Ectodermal cell (in vitro differentiated cells): Measurements from ENCODE around the gene MARF1.
"Not testable (repeated sequence)": the region's sequence is repeated elsewhere in the genome, so short reads cannot be mapped to it uniquely, and the experiment has no call there.

Source experiments
- H3K27ac ChIP-seq: 2 replicates; pipeline ENCODE4 v1.7.0; 2013; ENCODE audit warnings: mild to moderate bottlenecking, low read depth, low read length; ENCODE audit not compliant: insufficient read depth, poor library complexity, severe bottlenecking
- H3K27me3 ChIP-seq: 2 replicates; pipeline ENCODE4 v1.7.0; 2013; ENCODE audit warnings: mild to moderate bottlenecking, low read length; ENCODE audit not compliant: insufficient read depth, control insufficient read depth, poor library complexity, severe bottlenecking
- H3K36me3 ChIP-seq: one replicate; pipeline ENCODE4 v1.7.0; 2013; ENCODE audit warnings: low read length; ENCODE audit not compliant: control insufficient read depth, insufficient read depth
- H3K4me1 ChIP-seq: one replicate; pipeline ENCODE4 v1.7.0; 2013; ENCODE audit warnings: low read length; ENCODE audit not compliant: control insufficient read depth, insufficient read depth
- H3K4me3 ChIP-seq: 2 replicates; pipeline ENCODE4 v1.7.0; 2013; ENCODE audit warnings: low read depth, low read length, control low read depth; ENCODE audit not compliant: insufficient read depth
- H3K9me3 ChIP-seq: 2 replicates; pipeline ENCODE4 v1.7.0; 2013; ENCODE audit warnings: mild to moderate bottlenecking, low read length, moderate library complexity; ENCODE audit not compliant: control insufficient read depth
- WGBS, 2 experiments: methylation state at CpG; one replicate each; pipeline ENCODE4 v1.1.7; 2013; ENCODE audit warnings: missing lambda C conversion rate in 2 of 2; 5-methylcytosine and 5-hydroxymethylcytosine counted together

The MARF1 gene

DNA sequence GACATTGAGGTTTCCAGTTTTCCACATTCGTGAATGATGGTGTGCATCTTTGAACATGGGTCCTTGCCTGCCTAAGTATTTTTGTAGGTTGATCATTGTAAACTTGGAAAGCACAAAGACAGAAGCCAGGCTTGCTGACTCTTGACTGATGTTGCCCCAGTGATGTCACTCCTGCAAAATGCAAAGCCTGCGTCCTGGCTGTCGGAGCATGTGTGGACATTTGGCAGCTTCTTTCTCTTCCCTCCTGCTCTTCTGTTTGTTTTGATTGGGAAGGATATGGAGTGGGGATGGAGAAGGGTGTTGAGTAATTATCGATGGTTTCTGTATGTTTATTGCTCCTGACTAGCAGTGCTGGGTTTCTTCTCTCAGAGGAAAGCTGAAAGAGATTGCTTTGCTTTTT, 10.3 kb upstream of the MARF1 start:
- 66 to 88% methylated on average over 3 to 4 of the region's 4 CpGs for WGBS, 2 experiments

DNA sequence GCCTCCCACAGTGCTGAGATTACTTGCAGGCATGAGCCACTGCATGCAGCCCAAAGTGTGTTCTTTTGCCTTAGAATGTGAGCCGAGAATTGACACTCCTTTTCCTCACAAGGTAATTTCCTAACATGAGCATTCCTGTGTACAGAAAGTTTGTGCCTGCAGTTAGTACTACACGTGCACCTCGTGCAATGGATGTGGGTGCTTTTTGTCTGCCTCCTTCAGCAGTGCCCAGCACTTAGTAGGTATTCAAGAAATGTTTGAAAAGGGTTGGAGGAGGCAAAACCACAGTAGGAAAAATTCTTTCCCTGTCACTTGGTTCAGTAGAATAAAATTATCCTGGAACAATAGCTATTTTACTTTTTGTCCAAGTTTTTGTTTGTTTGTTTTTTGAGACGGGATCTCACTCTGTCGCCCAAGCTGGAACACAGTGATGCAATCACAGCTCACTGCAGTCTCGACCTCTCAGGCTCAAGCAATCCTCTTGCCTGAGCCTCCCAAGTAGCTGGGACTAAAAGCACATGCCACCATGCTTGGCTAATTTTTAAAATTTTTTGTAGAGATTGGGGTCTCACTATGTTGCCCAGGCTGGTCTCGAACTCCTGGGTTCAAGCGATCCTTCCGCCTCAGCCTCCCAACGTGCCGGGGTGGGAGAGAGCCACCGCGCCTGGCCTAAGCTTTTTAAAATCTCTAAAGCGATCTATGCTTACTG, 9.5 kb upstream of the MARF1 start:
- Histone ChIP-seq H3K27me3 (peaks cover 4% of the 10 kb centered on the region), H3K36me3 (no peaks in the 10 kb centered on the region), H3K9me3 (no peaks in the 10 kb centered on the region), H3K4me1 (peaks cover 4% of the 10 kb centered on the region), H3K27ac (no peak overlapping the region), H3K4me3 (no peak overlapping the region)
- WGBS, 2 experiments, result 92 to 93% methylated on average over 12 to 14 of the region's 14 CpGs

More for the DNA sequence above, 10.3 kb upstream of the MARF1 start:
- H3K9me3 ChIP-seq, result no peaks in the 10 kb centered on the region
- H3K36me3 ChIP-seq, result no peaks in the 10 kb centered on the region
- H3K27me3 ChIP-seq, result peaks cover 4% of the 10 kb centered on the region
- H3K4me3 ChIP-seq, result no peak overlapping the region
- H3K27ac ChIP-seq, result no peak overlapping the region
- H3K4me1 ChIP-seq, result peaks cover 4% of the 10 kb centered on the region

DNA sequence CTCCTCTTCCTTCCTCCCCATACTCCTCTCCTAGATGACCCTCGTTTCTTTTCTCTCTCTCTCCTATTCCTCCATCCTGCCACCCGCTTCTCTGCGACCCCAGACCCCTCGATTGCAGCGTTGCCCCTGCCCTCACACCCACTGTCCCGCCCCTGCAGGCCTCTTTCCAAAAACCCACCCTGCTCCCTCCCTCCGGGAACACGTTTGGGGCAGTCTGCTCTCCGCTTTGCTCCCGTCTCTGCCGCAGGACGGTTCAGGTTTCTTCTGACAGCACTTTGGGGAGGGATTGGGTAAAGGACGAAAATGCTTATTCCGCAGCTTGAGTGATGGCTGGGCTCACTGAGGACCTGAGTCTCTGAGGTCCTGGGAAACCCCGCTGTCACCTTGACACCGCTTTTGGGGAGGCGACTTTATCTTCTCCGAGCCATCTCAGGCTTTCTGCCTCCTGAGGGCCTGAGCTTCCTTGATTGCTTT, 7.8 kb upstream of the MARF1 start:
- WGBS, 2 experiments, result 0 to 1% methylated on average over 18 of the region's 18 CpGs
- peaks cover 4% of the 10 kb centered on the region for H3K4me1 ChIP-seq
- peak overlapping the region; percentile 87 for H3K4me3 ChIP-seq
- no peak overlapping the region for H3K27ac ChIP-seq
- no peaks in the 10 kb centered on the region for H3K9me3 ChIP-seq
- H3K36me3 ChIP-seq, result no peaks in the 10 kb centered on the region
- peaks cover 4% of the 10 kb centered on the region for H3K27me3 ChIP-seq

DNA sequence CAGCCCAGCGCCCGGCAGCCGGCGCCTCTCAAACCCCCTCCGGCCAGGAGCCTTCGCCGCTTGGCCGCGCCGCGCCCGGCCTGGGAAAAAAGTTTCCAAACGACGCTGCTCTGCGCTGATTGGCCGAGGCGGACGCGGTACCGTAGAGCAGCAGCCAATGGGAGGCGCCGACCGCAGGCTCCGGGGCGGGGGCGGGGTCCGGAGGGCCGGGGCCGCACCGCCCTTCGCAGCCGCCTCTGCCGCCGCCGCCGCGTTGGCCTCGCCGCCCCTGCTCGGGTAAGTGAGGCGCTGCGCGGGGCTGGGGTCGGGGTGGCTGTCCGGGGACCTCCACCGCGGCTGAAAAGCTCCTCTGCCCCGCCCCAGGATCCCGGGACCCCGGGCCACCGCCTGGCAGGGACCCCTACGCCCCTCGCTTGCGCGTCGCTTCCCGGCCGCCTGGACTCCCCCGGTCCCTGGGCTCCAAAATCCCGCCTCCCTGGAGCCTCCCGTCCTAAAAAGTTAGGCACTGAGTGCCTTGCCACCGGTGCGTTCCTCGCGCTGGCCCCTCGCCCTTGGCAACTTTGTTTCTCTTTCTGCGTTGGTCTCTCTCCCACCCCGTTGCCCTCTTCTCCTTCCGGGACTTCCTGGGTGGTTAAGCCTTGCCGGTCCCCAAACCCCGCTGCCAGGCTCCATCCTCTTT, 7.2 kb upstream of the MARF1 start, which contains the start of gene NDE1:
NDE1 (plus strand) TSS at position 227 of the 679 bp plus-strand sequence. CDS start 14,534 bp downstream, outside the sequence.
- H3K27me3 ChIP-seq, result peaks cover 4% of the 10 kb centered on the region
- H3K4me1 ChIP-seq, result peaks cover 4% of the 10 kb centered on the region
- no peak within 1 kb of the TSS for H3K27ac ChIP-seq
- 0% methylated on average over 71 of the region's 71 CpGs for WGBS, 2 experiments
- H3K4me3 ChIP-seq, result peak within 1 kb of the TSS; percentile 87
- H3K36me3 ChIP-seq, result no peaks in the 10 kb centered on the region
- no peaks in the 10 kb centered on the region for H3K9me3 ChIP-seq

DNA sequence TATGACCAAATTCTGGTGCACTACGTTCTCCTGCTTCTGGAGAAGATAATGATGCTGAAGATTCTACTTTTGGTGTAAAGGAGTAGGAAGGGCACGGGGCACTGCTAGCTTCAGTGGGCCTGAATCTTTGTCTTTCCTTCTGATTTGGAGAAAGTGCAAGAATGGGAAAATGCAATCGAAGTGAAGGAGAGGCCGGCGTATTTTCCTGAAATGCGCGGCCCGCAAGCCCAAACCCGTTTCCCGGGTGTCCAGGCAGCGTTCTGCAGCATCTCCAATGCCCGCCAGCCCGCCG, 6.7 kb upstream of the MARF1 start:
- Histone ChIP-seq H3K27ac (no peak overlapping the region), H3K4me1 (peaks cover 4% of the 10 kb centered on the region), H3K27me3 (peaks cover 4% of the 10 kb centered on the region), H3K9me3 (no peaks in the 10 kb centered on the region), H3K36me3 (no peaks in the 10 kb centered on the region), H3K4me3 (peak overlapping the region; percentile 19)
- WGBS, 2 experiments, result 3 to 5% methylated on average over 14 of the region's 14 CpGs

DNA sequence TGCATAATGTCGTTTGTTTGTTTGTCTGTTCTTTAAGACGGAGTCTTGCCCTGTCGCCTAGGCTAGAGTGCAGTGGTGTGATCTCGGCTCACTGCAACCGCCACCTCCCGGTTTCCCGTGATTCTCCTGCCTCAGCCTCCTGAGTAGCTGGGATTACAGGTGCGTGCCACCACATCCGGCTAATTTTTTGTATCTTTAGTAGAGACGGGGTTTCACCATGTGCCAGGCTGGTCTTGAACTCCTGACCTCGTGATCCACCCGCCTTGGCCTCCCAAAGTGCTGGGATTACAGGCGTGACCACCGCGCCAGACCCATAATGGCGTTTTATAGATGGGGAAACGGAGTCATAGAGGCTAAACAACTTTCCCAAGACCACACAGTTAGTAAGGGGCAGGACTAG, 6.4 kb upstream of the MARF1 start:
- H3K27ac ChIP-seq, result not testable (repeated sequence)

DNA sequence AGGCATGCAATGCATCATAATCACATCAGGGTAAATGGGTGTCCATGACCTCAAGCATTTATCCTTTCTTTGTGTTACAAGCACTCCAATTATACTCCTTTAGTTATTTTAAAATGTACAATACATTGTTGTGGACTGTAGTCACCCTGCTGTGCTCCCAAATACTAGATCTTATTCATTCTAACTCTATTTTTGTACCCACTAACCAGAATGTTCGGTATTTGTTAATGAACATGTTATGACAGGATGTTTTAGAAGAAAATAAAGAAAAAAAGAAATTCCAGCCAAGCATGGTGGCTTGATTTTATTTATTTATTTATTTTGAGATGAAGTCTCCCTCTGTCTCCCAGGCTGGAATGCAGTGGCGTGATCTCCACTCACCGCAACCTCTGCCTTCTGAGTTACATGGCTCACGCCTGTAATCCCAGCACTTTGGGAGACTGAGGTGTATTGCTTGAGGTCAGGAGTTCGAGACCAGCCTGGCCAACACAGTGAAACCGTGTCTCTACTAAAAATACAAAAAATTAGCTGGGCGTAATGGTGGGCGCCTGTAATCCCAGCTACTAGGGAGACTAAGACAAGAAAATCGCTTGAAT, 5.3 kb upstream of the MARF1 start:
- WGBS, 2 experiments, result 93 to 96% methylated on average over 9 of the region's 9 CpGs
- Histone ChIP-seq H3K27ac (no peak overlapping the region), H3K27me3 (peaks cover 4% of the 10 kb centered on the region), H3K36me3 (no peaks in the 10 kb centered on the region), H3K4me1 (peaks cover 4% of the 10 kb centered on the region), H3K9me3 (no peaks in the 10 kb centered on the region), H3K4me3 (no peak overlapping the region)

More for the DNA sequence above, 6.4 kb upstream of the MARF1 start:
- 81% methylated on average over 17 of the region's 17 CpGs for WGBS, 2 experiments
- H3K9me3 ChIP-seq, H3K4me3 ChIP-seq, H3K4me1 ChIP-seq, H3K36me3 ChIP-seq, H3K27me3 ChIP-seq: not testable (repeated sequence)

DNA sequence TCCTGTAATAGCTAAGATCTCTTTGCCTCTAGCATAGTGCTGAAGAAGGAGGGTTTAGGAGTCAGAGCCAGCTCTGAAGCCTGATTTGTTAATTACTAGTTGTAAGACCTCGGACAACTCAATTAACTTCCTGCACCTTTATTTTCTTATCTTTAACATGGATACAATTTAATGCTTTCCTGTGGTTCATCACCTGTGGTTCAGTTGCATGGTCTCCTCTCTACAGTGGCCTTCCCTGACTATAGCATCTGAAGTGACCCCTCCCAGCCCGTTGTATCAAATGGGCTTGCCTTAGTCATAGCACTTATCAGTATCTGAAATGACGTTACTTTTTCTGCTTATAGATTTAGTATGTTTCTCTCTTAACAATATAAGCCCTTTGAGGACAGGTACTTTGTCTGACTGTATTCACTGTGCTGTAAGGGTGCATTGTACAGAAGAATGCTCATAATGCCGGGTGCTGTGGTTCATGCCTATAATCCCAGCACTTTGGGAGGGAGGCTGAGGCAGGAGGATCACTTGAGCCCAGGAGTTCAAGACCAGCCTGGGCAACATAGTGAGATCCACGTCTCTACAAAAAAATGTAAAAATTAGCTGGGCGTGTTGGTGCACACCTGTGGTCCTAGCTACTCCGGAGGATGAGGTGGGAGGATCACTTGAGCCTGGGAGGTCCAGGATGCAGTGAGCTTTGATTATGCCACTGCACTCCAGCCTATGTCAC, 4.5 kb upstream of the MARF1 start:
- Histone ChIP-seq H3K4me3 (no peak overlapping the region), H3K4me1 (peaks cover 4% of the 10 kb centered on the region), H3K36me3 (no peaks in the 10 kb centered on the region), H3K9me3 (no peaks in the 10 kb centered on the region), H3K27ac (no peak overlapping the region), H3K27me3 (peaks cover 4% of the 10 kb centered on the region)
- WGBS, 2 experiments, result 89 to 92% methylated on average over 6 to 7 of the region's 7 CpGs

DNA sequence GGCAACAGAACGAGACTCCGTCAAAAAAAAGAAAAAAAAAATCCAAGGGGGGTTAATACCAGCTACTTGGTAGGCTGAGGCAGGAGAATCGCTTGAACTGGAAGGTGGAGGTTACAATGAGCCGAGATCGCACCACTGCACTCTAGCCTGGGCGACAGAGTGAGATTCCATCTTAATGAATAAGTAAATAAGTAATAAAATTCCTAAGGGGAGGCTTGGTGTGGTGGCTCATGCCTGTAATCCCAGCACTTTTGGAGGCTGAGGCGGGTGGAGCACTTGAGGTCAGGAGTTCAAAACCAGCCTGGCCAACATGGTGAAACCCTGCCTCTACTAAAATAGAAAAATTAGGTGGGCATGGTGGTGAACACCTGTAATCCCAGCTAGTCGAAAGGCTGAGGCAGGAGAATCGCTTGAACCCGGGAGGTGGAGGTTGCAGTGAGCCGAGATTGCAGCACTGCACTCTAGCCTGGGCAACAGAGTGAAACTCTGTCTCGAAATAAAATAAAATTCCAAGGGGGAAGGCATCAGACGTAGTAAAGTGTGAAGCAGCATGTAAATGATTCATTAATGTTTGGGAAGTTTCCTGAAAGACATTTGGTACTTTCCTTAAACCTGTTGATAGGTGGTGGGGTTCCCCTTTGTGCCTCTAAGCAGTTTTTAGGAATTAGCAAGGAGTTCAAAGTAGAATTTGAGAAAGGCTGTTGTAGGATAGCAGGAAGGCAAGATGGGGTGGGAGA, 3.8 kb upstream of the MARF1 start:
- H3K27me3 ChIP-seq, H3K4me3 ChIP-seq, H3K27ac ChIP-seq, H3K4me1 ChIP-seq, H3K9me3 ChIP-seq, H3K36me3 ChIP-seq: not testable (repeated sequence)
- 89 to 92% methylated on average over 13 of the region's 13 CpGs for WGBS, 2 experiments
